HG02642 (cell line): ENCODE data around the gene MSGN1.

Experiments
- ATAC-seq: cut with Tn5 transposase; IDR thresholded peaks from one replicate; pipeline ENCODE4 v1.9.1; 2021; ENCODE audit warnings: mild to moderate bottlenecking; ENCODE audit not compliant: unreplicated experiment, poor library complexity

Gene MSGN1

GRCh38 chr2:17816396-17817245 is at the start of gene MSGN1:
MSGN1 (plus strand) TSS chr2:17816460; CDS start chr2:17816519, 59 bp downstream.
- no peak for ATAC-seq

- no peak for ATAC-seq
These were observed 47.4 kb upstream of the MSGN1 start for GRCh38 chr2:17768894-17769293.

GRCh38 chr2:17771956-17772355 is 44.3 kb upstream of the MSGN1 start:
- no peak for ATAC-seq

GRCh38 chr2:17772532-17772931 is 43.7 kb upstream of the MSGN1 start:
- no peak for ATAC-seq

- ATAC-seq: no peak
These were observed 35.7 kb upstream of the MSGN1 start for GRCh38 chr2:17780546-17780945.

GRCh38 chr2:17781482-17781881 is 34.8 kb upstream of the MSGN1 start:
- no peak for ATAC-seq

GRCh38 chr2:17786727-17787126 is 29.5 kb upstream of the MSGN1 start:
- no peak for ATAC-seq

- no peak for ATAC-seq
These were observed 27.5 kb upstream of the MSGN1 start for GRCh38 chr2:17788773-17789172.

- ATAC-seq: no peak
These were observed 25.7 kb upstream of the MSGN1 start for GRCh38 chr2:17790536-17790935.

- no peak for ATAC-seq
These were observed 25.0 kb upstream of the MSGN1 start for GRCh38 chr2:17791121-17791816.

GRCh38 chr2:17791817-17792130 is 24.5 kb upstream of the MSGN1 start:
- ATAC-seq: no peak

- ATAC-seq: no peak
These were observed 23.7 kb upstream of the MSGN1 start for GRCh38 chr2:17792515-17792914.

- ATAC-seq: no peak
These were observed 23.0 kb upstream of the MSGN1 start for GRCh38 chr2:17793296-17793695.

- ATAC-seq: no peak
These were observed 22.4 kb upstream of the MSGN1 start for GRCh38 chr2:17793803-17794354.

GRCh38 chr2:17795309-17795708 is 21.0 kb upstream of the MSGN1 start:
- no peak for ATAC-seq

- no peak for ATAC-seq
These were observed 17.9 kb upstream of the MSGN1 start for GRCh38 chr2:17798338-17798737.

GRCh38 chr2:17799301-17800120 is 16.7 kb upstream of the MSGN1 start:
- ATAC-seq: no peak

- no peak for ATAC-seq
These were observed 16.0 kb upstream of the MSGN1 start for GRCh38 chr2:17800219-17800618.

- ATAC-seq: no peak
These were observed 15.4 kb upstream of the MSGN1 start for GRCh38 chr2:17800693-17801458.

- ATAC-seq: no peak
These were observed 12.8 kb upstream of the MSGN1 start for GRCh38 chr2:17803497-17803896.
